Adrenal gland (tissue), 12 donors: Measurements from ENCODE around the gene PTPRN2. TPM values are rescaled to one million over a fixed set of nuclear protein-coding genes. Genes with fewer than 3 reads are reported as not detected.

Experiments used
- DNase-seq, 7 donors: peaks; one replicate each; pipeline ENCODE4 v3.0.0-alpha.2; 2019 to 2020
- H3K27ac ChIP-seq, 5 donors: fragments of 200-600 bp; sonication (generic) in 4 of 5; 1 replicate in 3 of 5; 2 replicates in 2 of 5; pipeline versions ENCODE4 v1.5.1 to v1.8.0; 2016 to 2020; ENCODE audit warnings: mild to moderate bottlenecking in 1 of 5
- H3K27me3 ChIP-seq: fragments of 200-600 bp; 2 replicates; pipeline ENCODE4 v1.8.0; 2021
- H3K36me3 ChIP-seq, 2 donors: fragments of 200-600 bp; replicated peaks in 1 of 2; 1 replicate in 1 of 2; 2 replicates in 1 of 2; pipeline versions ENCODE4 v1.5.1 to v1.8.0; 2018 to 2022
- H3K4me1 ChIP-seq, 2 donors: fragments of 200-600 bp; replicated peaks in 1 of 2; 1 replicate in 1 of 2; 2 replicates in 1 of 2; pipeline versions ENCODE4 v1.5.1 to v1.8.0; 2018 to 2021
- H3K4me3 ChIP-seq, 4 donors: fragments of 200-600 bp; sonication (generic) in 3 of 4; one replicate each; pipeline ENCODE4 v1.5.1; 2016 to 2018
- H3K9me3 ChIP-seq, 3 donors: fragments of 200-600 bp; sonication (generic) in 1 of 3; replicated peaks in 1 of 3; 1 replicate in 2 of 3; 2 replicates in 1 of 3; pipeline versions ENCODE4 v1.5.1 to v1.8.0; 2016 to 2021
- CTCF ChIP-seq, 6 experiments: fragments of 450-650 bp in 4 of 6; fragments of 200-600 bp in 2 of 6; sonication (generic) in 1 of 6; IDR thresholded peaks; 1 replicate in 5 of 6; 2 replicates in 1 of 6; pipeline versions ENCODE4 v1.5.1 to v1.8.0; 2016 to 2021; ENCODE audit warnings: antibody characterized with exemption in 6 of 6, mild to moderate bottlenecking in 2 of 6, moderate library complexity in 1 of 6
- POLR2A ChIP-seq, 2 donors: fragments of 450-650 bp; IDR thresholded peaks; one replicate each; pipeline ENCODE4 v1.6.1; 2017; ENCODE audit warnings: antibody characterized with exemption in 2 of 2, mild to moderate bottlenecking in 2 of 2, moderate library complexity in 1 of 2
- WGBS, 4 donors: extraction: QIAGEN DNeasy Blood & Tissue Kit in 2 of 4; methylation state at CpG; one replicate each; pipeline versions ENCODE4 v1.1.5 to v1.1.7; 2013 to 2017; 5-methylcytosine and 5-hydroxymethylcytosine counted together
- intact Hi-C, 2 donors: fragments of 100-400 bp; cut with DNase I; formaldehyde crosslinking; loops; one replicate each; pipeline versions ENCODE4 v1.14.1 to v1.15.0; 2022 to 2023
- polyA plus RNA-seq, 3 donors: library from polyadenylated mRNA; stranded (reverse); fragments of 200-250 nt in 2 of 3; fragments of 350-450 nt in 1 of 3; fragmentation: Illumina TruSeq in 1 of 3; extraction: RNeasy Lipid Tissue Mini Kit (QIAGEN cat#74804) in 1 of 3; gene quantifications; one replicate each; pipeline ENCODE4 v1.2.3, GENCODE V29; 2013 to 2014
- total RNA-seq, 9 donors: library from RNA; depleted of rRNA in 4 of 9; stranded (reverse); fragments of >200 nt in 4 of 9; fragments of 120-200 nt in 1 of 9; fragmentation: NEBNext Ultra II Directional in 1 of 9; extraction: Animal tissue kit (Norgen Biotek cat#: 25700) in 1 of 9; gene quantifications; one replicate each; pipeline versions ENCODE4 v1.1.0 to v1.2.4, GENCODE V29; 2013 to 2023
- donor health status: healthy with polysubstance abuse.
- donor health status: Bipolar disorder and iron deficiency.
- donor health status: DM: yes; HTN: yes; CAD: no.
- donor health status: DM: no; HTN: no; CAD: no.
- donor health status: DM: no; HTN: no; CAD: no.
- donor health status: DM: yes; HTN: yes; CAD: no.

The PTPRN2 gene
- total and polyA plus RNA-seq, 12 donors, result 2.2 to 16.2 (median 3.4) TPM

- no peaks in the 10 kb centered on the region for H3K9me3 ChIP-seq
- H3K36me3 ChIP-seq, result no peaks in the 10 kb centered on the region
- intact Hi-C loops, result no loop called here
- H3K27me3 ChIP-seq, result no peaks in the 10 kb centered on the region
- H3K27ac ChIP-seq, result no peak overlapping the region
- H3K4me1 ChIP-seq, result no peaks in the 10 kb centered on the region
- DNase-seq, result no peak
- no peak overlapping the region for H3K4me3 ChIP-seq
- 71 to 82% (median 76%) methylated on average over 16 to 21 of the region's 21 CpGs for WGBS, 4 donors
- TF ChIP-seq CTCF (IDR thresholded peaks at IDR 0.05) (no peak), POLR2A (IDR thresholded peaks at IDR 0.05) (no peak)
Measured at GRCh38 chr7:158238616-158239289, 348.9 kb downstream of the PTPRN2 start.

- 76 to 84% (median 79%) methylated on average over 22 to 27 of the region's 29 CpGs for WGBS, 4 donors
- intact Hi-C loops, result no loop called here
- Histone ChIP-seq H3K36me3 (no peaks in the 10 kb centered on the region), H3K4me1 (no peaks in the 10 kb centered on the region), H3K9me3 (no peaks in the 10 kb centered on the region), H3K4me3 (no peak overlapping the region), H3K27ac (no peak overlapping the region), H3K27me3 (no peaks in the 10 kb centered on the region)
- TF ChIP-seq CTCF (IDR thresholded peaks at IDR 0.05), result no peak
- no peak for TF ChIP-seq POLR2A (IDR thresholded peaks at IDR 0.05)
- DNase-seq, result no peak
Measured at GRCh38 chr7:158237672-158238335, 349.8 kb downstream of the PTPRN2 start.

- DNase-seq, result no peak
- no peak overlapping the region for H3K4me3 ChIP-seq
- TF ChIP-seq CTCF (IDR thresholded peaks at IDR 0.05), result no peak
- no peak for TF ChIP-seq POLR2A (IDR thresholded peaks at IDR 0.05)
- WGBS, 4 donors, result 47 to 83% (median 78%) methylated on average over 3 to 11 of the region's 11 CpGs
- H3K36me3 ChIP-seq, result no peaks in the 10 kb centered on the region
- intact Hi-C loops, result no loop called here
- no peak overlapping the region for H3K27ac ChIP-seq
- no peaks in the 10 kb centered on the region for H3K27me3 ChIP-seq
- H3K9me3 ChIP-seq, result no peaks in the 10 kb centered on the region
- no peaks in the 10 kb centered on the region for H3K4me1 ChIP-seq
Measured at GRCh38 chr7:158236400-158236799, 351.2 kb downstream of the PTPRN2 start.

- Histone ChIP-seq H3K36me3 (no peaks in the 10 kb centered on the region), H3K27ac (no peak overlapping the region), H3K4me1 (no peaks in the 10 kb centered on the region), H3K27me3 (no peaks in the 10 kb centered on the region), H3K4me3 (no peak overlapping the region), H3K9me3 (no peaks in the 10 kb centered on the region)
- DNase-seq, result no peak
- TF ChIP-seq POLR2A (IDR thresholded peaks at IDR 0.05) (no peak), CTCF (IDR thresholded peaks at IDR 0.05) (no peak)
- WGBS, 4 donors, result 78 to 86% (median 81%) methylated on average over 16 of the region's 16 CpGs
- intact Hi-C loops, result no loop called here
Measured at GRCh38 chr7:158235862-158236261, 351.8 kb downstream of the PTPRN2 start.
